Heart left ventricle (tissue), 16 donors: Measurements from ENCODE around the gene TAP2. TPM values are rescaled to one million over a fixed set of nuclear protein-coding genes. Genes with fewer than 3 reads are reported as not detected.

ENCODE experiments used
- ATAC-seq, 4 donors: fragments of 200-7000 bp; cut with Tn5 transposase; one replicate each; pipeline ENCODE4 v1.9.1; 2020 to 2022; ENCODE audit warnings: moderate library complexity in 4 of 4, mild to moderate bottlenecking in 3 of 4, moderate number of reproducible peaks in 1 of 4
- DNase-seq, 5 donors: peaks; one replicate each; pipeline ENCODE4 v3.0.0-alpha.2; 2020
- H3K27ac ChIP-seq, 12 donors: fragments of 200-600 bp; sonication (generic) in 4 of 12; one replicate each; pipeline versions ENCODE4 v1.5.0 to v1.8.0; 2016 to 2022; ENCODE audit warnings: mild to moderate bottlenecking in 2 of 12
- H3K27me3 ChIP-seq, 9 donors: fragments of 200-600 bp; sonication (generic) in 2 of 9; one replicate each; pipeline versions ENCODE4 v1.5.1 to v1.8.0; 2016 to 2022; ENCODE audit warnings: mild to moderate bottlenecking in 3 of 9
- H3K36me3 ChIP-seq, 9 donors: fragments of 200-600 bp; sonication (generic) in 2 of 9; one replicate each; pipeline versions ENCODE4 v1.5.0 to v1.8.0; 2018 to 2022; ENCODE audit warnings: mild to moderate bottlenecking in 2 of 9
- H3K4me1 ChIP-seq, 12 donors: fragments of 200-600 bp; sonication (generic) in 4 of 12; one replicate each; pipeline versions ENCODE4 v1.5.0 to v1.8.0; 2016 to 2022; ENCODE audit warnings: mild to moderate bottlenecking in 3 of 12
- H3K4me3 ChIP-seq, 12 donors: fragments of 200-600 bp; sonication (generic) in 4 of 12; one replicate each; pipeline versions ENCODE4 v1.5.0 to v1.8.0; 2017 to 2022; ENCODE audit warnings: mild to moderate bottlenecking in 9 of 12, moderate library complexity in 4 of 12
- H3K9me3 ChIP-seq, 12 donors: fragments of 200-600 bp; sonication (generic) in 4 of 12; one replicate each; pipeline versions ENCODE4 v1.5.0 to v1.8.0; 2016 to 2022; ENCODE audit warnings: mild to moderate bottlenecking in 1 of 12
- POLR2A ChIP-seq, 2 donors: fragments of 450-650 bp; IDR thresholded peaks; one replicate each; pipeline ENCODE4 v1.6.1; 2017; ENCODE audit warnings: antibody characterized with exemption in 2 of 2, mild to moderate bottlenecking in 2 of 2, moderate library complexity in 2 of 2
- WGBS, 4 donors: extraction: QIAGEN DNeasy Blood & Tissue Kit in 2 of 4; methylation state at CpG; one replicate each; pipeline versions ENCODE4 v1.1.5 to v1.1.7; 2013 to 2018; 5-methylcytosine and 5-hydroxymethylcytosine counted together
- intact Hi-C, 10 donors: fragments of 100-400 bp; cut with DNase I; formaldehyde crosslinking; loops; one replicate each; pipeline versions ENCODE4 v1.11.1 to v1.14.2; 2022
- polyA plus RNA-seq, 2 donors: library from polyadenylated mRNA; stranded (reverse); fragments of 200-250 nt; gene quantifications; one replicate each; pipeline ENCODE4 v1.2.3, GENCODE V29; 2013
- total RNA-seq, 9 donors: library from RNA; depleted of rRNA in 2 of 9; stranded (reverse); fragments of >200 nt in 2 of 9; fragmentation: NEBNext Ultra II Directional in 3 of 9; extraction: Animal tissue kit (Norgen Biotek cat#: 25700) in 3 of 9; gene quantifications; one replicate each; pipeline versions ENCODE4 v1.1.0 to v1.2.4, GENCODE V29; 2016 to 2023
- TF ChIP-seq, protein P1 (sequence below), 12 donors: fragments of 200-600 bp; sonication (generic) in 4 of 12; IDR thresholded peaks; one replicate each; pipeline versions ENCODE4 v1.5.0 to v1.8.0; 2018 to 2022; ENCODE audit warnings: antibody characterized with exemption in 12 of 12, mild to moderate bottlenecking in 5 of 12
- donor health status: ischemic (EF 13 %, LVEDD 7.1; RV severe dilation, severe dysfunction).
- donor health status: healthy with polysubstance abuse.
- donor health status: DM: no; HTN: yes; CAD: no.
- donor health status: DM: no; HTN: no; CAD: no.
- donor health status: ischemic (EF 25% LVEDD 6.9; RV normal size, moderate dysfunction).
- donor health status: ischemic (EF 25% LVEDD 5.7; RV mildly dilated, moderate dysfunction).
- donor health status: healthy.
- donor health status: DM: yes; HTN: yes; CAD: no.
- donor health status: ischemic (EF 35%, LVEDD 5.7; RV mildly dilated, moderate dysfunction).
- donor health status: nonischemic (EF 11% LVEDD 7.7; RV severe dilation, severe dysfunction).
- donor health status: DM: yes; HTN: yes; CAD: no.
- donor health status: PGD.
- donor health status: ischemic (EF 29% LVEDD 5.4; RV normal size, mild dysfunction).
- donor health status: nonischemic (EF 23%, LVEDD 6.1; RV moderate dilation, normal function).

Gene TAP2
- total and polyA plus RNA-seq, 11 donors: 5.4 to 107 (median 12.6) TPM

DNA sequence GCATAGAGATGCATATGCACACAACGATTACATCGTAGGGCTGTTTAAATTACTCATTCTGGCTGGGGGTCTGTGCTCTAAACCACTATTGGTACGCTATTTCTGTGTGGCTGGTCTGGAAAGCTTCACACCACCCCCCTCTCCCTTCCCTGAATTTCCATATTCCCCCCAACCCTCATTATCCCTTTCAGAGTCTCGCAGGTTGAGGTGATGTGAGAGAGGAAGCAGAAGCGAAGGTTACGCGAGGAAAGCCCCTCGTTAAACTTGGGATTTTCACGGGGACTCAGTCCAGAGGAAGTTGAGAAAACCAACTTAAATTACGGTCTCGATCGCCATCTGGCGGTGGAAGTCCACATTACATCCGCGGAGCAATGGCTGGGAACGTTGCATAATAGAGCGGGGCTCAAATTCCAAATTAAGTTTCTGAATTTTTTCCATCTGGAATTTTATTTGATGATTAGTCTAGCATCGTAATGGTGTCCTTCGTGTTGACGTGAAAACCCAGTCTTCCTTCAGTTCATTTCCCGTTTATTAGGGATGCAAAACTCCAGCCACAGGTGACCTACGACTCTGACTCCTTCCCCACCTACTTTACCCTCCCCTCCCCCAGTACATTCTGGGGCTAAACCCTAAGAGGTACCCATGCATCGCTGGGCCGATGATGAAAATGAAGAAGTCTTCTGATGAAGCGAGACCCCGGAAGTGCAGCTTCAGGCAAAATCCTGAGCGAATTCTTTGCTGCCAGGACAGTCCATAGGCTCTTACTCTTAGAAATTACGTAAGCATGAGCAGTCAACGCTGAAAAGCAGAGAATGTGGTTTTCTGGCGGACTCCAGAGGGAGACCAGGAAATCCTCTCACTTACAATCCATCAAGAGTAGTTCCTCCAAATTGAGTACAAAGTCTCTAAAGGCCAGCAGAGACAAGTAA is 41.4 kb downstream of the TAP2 start:
- H3K36me3 ChIP-seq: no peaks in the 10 kb centered on the region
- H3K9me3 ChIP-seq: peaks cover 0 to 11% (median 0%) of the 10 kb centered on the region in 12 donors
- ATAC-seq (peak; percentile 67 to 80 (median 74)), DNase-seq (peak; percentile 51 to 83 (median 65))
- H3K27me3 ChIP-seq: peaks cover 0 to 80% (median 19%) of the 10 kb centered on the region in 9 donors
- TF ChIP-seq, protein P1, sequence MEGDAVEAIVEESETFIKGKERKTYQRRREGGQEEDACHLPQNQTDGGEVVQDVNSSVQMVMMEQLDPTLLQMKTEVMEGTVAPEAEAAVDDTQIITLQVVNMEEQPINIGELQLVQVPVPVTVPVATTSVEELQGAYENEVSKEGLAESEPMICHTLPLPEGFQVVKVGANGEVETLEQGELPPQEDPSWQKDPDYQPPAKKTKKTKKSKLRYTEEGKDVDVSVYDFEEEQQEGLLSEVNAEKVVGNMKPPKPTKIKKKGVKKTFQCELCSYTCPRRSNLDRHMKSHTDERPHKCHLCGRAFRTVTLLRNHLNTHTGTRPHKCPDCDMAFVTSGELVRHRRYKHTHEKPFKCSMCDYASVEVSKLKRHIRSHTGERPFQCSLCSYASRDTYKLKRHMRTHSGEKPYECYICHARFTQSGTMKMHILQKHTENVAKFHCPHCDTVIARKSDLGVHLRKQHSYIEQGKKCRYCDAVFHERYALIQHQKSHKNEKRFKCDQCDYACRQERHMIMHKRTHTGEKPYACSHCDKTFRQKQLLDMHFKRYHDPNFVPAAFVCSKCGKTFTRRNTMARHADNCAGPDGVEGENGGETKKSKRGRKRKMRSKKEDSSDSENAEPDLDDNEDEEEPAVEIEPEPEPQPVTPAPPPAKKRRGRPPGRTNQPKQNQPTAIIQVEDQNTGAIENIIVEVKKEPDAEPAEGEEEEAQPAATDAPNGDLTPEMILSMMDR (IDR thresholded peaks at IDR 0.05): peak; percentile 86 to 92 (median 88)
- TF ChIP-seq POLR2A (IDR thresholded peaks at IDR 0.05): no peak
- H3K4me1 ChIP-seq: peaks cover 0 to 45% (median 2%) of the 10 kb centered on the region in 12 donors
- intact Hi-C loops: loop anchor here (1.0 to 10.0 kb wide), 10 partner anchors 92 to 555 kb away; no protein-coding TSS in a partner anchor
- peak overlapping the region in 2 of 12 donors; percentile 6 to 59 for H3K27ac ChIP-seq
- peak overlapping the region in 8 of 12 donors; percentile 6 to 43 (median 20) for H3K4me3 ChIP-seq
- WGBS, 4 donors: 9 to 13% (median 11%) methylated on average over 30 of the region's 30 CpGs

DNA sequence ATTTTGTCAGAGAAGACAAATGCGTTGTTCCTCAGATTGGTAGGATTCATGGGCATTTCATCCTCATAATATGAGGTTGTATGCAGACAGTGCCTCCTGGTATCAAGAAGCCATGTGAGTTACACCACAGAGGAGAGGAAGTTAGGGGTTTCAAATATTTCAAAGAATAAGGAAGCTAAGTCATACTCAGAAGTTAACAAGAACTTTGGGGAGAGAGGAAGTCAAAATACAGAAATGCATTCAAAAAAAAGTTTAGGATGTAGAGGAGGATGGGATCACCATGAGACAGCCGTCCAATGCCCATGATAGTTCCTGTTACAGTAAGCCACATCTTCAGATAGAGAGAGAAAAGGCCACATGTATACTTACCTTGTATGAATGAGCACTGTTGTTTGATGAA is 44.0 kb downstream of the TAP2 start:
- no peak overlapping the region for H3K4me3 ChIP-seq
- peak in 3 of 4 donors; percentile 26 to 73 (median 69) for ATAC-seq
- peaks cover 0 to 9% (median 0%) of the 10 kb centered on the region in 12 donors for H3K9me3 ChIP-seq
- peaks cover 0 to 48% (median 2%) of the 10 kb centered on the region in 12 donors for H3K4me1 ChIP-seq
- WGBS, 4 donors: 68 to 76% (median 74%) methylated on average over 2 of the region's 2 CpGs
- H3K36me3 ChIP-seq: no peaks in the 10 kb centered on the region
- intact Hi-C loops: loop anchor here in 7 of 10 donors (5.0 to 10.0 kb wide), 6 partner anchors 90 to 550 kb away; no protein-coding TSS in a partner anchor
- TF ChIP-seq, protein P1 (IDR thresholded peaks at IDR 0.05): no peak
- no peak for TF ChIP-seq POLR2A (IDR thresholded peaks at IDR 0.05)
- peaks cover 0 to 76% (median 20%) of the 10 kb centered on the region in 9 donors for H3K27me3 ChIP-seq
- peak overlapping the region in 1 of 12 donors; percentile 84 for H3K27ac ChIP-seq
- DNase-seq: no peak

DNA sequence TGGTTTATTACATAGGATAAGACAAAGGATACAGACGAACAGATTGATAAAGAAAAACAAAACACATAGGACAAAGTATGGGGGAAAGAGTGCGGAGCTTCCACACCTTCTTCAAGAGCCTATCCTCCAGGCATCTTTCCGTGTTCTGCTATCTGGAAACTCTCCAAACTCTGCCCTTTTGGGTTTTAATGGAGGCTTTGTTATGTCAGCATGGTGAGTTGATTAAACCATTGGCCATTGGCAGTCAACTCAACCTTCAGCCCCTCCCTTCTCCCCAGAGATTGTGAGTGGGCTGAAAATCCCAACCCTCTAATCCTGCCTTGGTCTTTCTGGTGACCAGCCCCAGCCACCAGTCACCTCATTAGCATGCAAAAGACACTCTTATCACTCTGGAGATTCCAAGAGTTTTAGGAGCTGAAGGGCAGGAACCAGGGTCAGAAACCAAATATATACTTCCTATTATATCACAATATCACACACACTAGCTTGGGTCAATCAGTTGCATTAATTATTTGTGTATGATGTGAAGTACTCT is 45.6 kb downstream of the TAP2 start:
- no peak for ATAC-seq
- Histone ChIP-seq H3K4me3 (no peak overlapping the region), H3K4me1 (peaks cover 0 to 48% (median 2%) of the 10 kb centered on the region in 12 donors), H3K36me3 (no peaks in the 10 kb centered on the region), H3K27ac (peak overlapping the region in 1 of 12 donors; percentile 84), H3K27me3 (peaks cover 0 to 72% (median 15%) of the 10 kb centered on the region in 9 donors), H3K9me3 (peaks cover 0 to under 1% (median 0%) of the 10 kb centered on the region in 12 donors)
- 52 to 70% (median 67%) methylated on average over 3 of the region's 3 CpGs for WGBS, 4 donors
- intact Hi-C loops: loop anchor here in 7 of 10 donors (5.0 to 10.0 kb wide), 6 partner anchors 88 to 548 kb away; no protein-coding TSS in a partner anchor
- TF ChIP-seq, protein P1 (IDR thresholded peaks at IDR 0.05): no peak
- TF ChIP-seq POLR2A (IDR thresholded peaks at IDR 0.05): no peak
- DNase-seq: no peak
